ENCODE results near the gene MRPL58.

Gene MRPL58

GRCh38 chr17:75047398-75048098 is 35.1 kb downstream of the MRPL58 start:
- DNase-seq (ENCODE audit: low spot score) = peak; percentile 19

DNA sequence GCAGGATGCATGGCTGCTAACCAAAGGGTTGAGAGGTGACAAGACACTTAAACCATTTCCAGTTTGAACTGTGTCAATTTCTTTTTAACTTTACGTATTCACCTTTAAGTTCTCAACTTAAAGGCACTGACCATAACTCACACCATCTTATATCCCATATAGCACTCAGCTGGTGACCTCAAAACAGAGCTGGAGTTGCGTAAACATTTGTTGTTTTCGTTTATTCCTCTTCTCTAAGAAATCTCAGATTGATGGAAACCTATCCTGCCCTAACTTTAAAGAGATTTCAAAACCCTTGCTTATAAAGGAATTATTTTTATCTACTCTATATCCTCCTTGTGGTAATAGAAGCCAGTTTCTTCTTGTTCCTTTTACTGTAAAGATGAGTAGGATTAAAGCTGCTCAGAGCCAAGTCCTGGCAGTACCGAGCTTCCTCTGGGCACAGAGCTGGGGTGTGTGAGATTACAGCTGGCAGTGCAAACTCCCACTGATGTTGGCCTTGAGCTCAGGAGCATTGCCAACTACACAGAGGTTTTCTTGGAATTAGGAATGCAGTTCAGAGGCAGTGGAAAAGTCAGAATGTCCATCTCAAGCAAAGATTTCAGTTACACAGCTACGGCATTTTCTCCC is 35.9 kb downstream of the MRPL58 start:
- DNase-seq (ENCODE audit: low spot score) = peak; percentile 31

- DNase-seq (ENCODE audit: low spot score) = no peak
Measured at GRCh38 chr17:75049057-75049456, 36.6 kb downstream of the MRPL58 start.

GRCh38 chr17:75049706-75050105 is 37.2 kb downstream of the MRPL58 start:
- DNase-seq (ENCODE audit: low spot score) = no peak

- no peak for DNase-seq (ENCODE audit: low spot score)
Measured at GRCh38 chr17:75051941-75052340, 39.5 kb downstream of the MRPL58 start.

DNA sequence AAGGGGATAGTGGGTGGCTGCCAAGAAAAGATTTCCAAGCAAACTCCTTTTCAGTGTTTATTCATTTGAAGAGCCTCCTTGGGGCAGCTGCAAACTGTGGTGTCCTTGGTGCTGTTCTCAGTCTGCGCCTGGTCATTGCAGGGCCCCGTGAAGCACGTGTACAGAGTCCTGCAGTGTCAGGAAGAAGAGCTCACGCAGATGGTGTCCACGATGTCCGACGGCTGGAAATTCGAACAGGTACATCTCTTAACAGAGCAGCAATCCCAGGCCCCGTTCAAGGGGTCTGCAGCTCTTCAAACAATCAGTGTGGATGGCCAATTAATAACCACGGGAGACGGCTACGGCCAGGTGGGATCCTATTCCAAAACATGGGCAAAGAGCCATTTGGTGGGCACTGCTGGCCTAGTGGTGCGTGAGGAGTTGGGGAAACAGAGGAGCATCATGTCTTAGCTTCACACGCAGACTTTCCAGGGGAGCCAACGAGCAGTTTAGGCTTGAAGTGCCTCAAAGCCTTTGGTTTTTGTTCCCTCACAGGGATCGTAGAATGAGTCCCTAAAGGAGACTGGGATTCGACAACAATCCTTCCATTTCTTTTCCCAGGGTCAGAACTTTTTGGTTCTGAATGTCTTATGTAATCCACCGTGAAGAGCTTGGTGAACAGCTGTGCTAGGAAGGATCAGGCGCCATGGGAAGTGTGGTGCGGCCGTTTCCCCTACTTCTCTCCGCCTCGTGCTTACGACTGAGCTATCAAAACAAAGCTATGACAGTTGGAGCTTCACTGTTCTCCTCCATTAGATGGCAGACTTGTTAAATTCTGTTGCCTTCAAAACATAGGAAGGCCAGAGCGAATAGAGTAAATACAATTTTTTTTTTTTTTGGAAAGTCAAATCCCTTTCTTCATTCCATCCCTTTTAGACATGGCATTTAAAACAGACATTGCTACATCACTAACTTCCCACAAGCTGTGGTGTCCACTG is 47.2 kb downstream of the MRPL58 start:
- DNase-seq (ENCODE audit: low spot score) = peak; percentile 83

DNA sequence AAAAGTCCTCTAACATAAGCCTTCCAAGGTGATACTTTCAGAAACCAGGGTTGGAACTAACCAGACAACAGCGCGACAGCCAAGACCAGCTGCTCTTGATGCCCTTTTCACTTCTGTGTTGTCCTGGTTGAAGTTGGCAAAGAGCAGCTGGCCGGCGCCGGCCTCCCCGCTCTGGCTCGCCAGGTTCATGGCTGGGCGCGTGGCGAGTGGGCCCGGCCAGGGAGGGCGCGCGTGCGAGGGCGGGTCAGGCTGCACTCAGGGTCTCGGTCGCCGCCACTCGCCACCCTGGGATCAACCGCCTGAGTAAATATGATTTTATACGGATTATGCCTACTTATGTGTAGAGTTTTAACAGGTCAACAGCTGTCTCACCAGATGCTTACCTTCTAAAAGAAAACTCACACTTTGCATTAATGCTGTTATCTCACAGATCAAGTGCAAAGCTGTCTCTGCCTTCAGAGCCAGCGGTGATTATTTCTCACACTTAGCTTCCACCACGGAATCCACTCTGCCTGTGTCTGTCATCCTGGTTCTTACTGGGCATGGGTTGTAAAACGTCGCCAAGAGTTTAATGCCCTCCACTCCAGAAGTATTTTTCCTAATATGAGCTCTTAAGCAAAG is 48.1 kb downstream of the MRPL58 start:
- peak; percentile 5 for DNase-seq (ENCODE audit: low spot score)

DNA sequence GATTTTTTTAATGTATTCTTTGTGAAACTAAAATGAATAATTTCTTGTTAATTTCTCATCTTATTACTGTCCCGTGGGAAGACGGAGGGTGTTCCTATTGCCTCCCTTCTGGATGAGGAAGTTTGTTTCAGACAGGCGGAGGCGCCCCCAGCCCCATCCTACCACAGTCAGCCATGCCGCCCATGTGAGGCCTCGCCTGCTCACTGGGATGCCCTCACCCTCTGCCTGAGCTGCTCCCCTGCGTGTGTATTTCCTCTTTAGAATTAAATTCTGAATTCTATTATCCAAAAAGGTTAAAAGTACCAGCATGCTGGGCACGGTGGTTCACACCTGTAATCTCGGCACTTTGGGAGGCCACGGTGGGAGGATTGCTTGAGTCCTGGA is 48.6 kb downstream of the MRPL58 start:
- no peak for DNase-seq (ENCODE audit: low spot score)

- peak; percentile 9 for DNase-seq (ENCODE audit: low spot score)
Measured at GRCh38 chr17:75061618-75062017, 49.1 kb downstream of the MRPL58 start.

DNA sequence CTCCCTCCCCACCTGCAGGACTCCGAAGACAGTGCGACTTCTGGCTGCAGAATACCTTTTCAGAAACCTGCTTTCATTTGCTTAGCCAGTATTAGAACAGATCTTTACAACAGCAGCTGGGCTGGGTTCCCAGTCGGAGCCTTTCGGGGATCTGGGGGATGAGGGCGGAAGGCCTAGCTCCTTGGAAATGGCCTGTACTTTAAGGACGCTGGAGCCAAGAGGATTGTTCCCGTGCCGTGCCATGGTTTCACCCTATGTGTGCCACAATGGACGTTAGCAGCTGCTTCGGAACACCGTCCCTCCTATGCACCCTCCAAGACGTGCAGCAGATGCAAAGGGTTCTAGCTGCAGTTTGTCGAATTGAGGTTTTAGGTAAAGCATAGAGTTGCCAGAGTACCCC is 50.7 kb downstream of the MRPL58 start:
- DNase-seq (ENCODE audit: low spot score) = no peak

DNA sequence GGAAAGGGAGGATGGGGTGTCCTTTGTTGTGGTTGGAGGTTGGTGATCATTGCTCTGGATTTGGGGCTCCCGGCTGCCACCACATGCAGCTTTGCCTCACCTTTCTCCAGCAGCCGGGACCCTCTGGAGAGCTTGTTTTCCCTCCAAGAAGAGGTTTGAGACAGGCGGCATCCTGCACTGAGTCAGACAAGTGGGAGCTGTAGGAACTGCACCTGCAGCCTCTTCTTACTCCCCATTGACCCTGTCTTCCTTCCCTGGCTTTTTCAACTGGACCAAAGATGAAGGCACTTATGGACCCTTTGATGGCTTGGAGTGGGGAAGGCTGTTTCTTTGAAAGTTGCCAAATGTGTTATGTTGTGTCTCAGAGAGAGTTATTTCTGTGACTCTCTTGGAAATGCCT is 51.2 kb downstream of the MRPL58 start:
- DNase-seq (ENCODE audit: low spot score) = no peak

GRCh38 chr17:75064040-75064439 is 51.6 kb downstream of the MRPL58 start:
- DNase-seq (ENCODE audit: low spot score) = no peak

DNA sequence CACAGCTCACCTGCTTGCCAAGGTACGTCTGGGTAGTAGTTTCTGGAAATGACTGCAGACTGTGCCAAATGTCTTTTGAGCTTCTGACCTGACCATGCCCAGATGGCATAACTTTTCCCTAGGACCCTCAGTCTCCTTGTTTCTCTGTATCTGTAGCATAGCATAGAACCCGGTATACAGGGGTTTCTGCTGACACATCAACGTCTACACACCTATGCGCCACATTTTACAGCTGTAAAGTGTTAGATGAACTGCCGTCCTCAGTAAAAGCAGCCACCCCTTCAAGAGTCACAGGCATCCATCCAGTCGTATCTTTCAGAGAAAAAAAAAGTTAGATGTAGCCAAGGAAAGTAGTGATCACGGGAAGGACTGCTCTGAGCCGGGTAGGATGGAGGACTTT is 52.0 kb downstream of the MRPL58 start:
- DNase-seq (ENCODE audit: low spot score) = no peak

- DNase-seq (ENCODE audit: low spot score) = no peak
Measured at GRCh38 chr17:75064867-75065561, 52.5 kb downstream of the MRPL58 start.

GRCh38 chr17:75065562-75066151 is 53.2 kb downstream of the MRPL58 start:
- no peak for DNase-seq (ENCODE audit: low spot score)

DNA sequence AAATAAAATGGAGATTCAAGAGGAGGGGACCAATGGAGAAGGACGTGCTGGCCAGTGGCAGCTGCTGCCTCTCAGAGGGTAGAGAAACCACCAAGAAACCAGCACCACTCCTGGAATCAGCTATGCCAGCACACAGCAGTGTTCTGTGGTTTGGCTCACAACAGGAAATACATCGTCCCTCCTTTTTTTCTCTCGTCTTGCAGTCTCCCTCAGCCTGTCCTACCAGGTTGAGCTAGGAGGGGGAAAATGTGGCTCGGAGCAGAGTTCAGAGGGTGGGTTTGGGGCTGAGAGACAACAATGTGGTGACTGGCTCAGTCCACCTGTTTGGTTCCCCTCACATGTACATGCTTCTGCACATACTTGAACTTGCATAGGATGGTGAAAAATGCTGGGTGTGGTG is 55.4 kb downstream of the MRPL58 start:
- no peak for DNase-seq (ENCODE audit: low spot score)

GRCh38 chr17:75068750-75069149 is 56.3 kb downstream of the MRPL58 start:
- DNase-seq (ENCODE audit: low spot score) = no peak

DNA sequence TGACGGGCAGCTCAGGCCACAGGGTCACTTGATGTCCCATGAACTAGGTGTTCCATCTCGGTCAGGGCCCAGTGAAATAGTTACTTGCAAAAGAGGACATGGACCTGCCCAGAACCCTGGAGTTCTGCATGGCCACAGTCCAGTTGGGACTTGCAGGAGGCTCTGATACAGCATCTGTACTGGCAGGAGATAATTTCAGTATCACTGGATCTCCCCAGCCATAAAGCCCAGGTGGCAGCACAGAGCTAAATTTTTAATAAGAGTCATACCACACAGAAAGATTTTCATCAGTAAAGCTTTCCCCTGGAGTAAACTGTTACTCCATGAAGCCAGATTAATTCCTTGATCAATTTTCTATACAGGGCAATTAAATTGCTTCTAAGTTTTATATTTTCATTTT is 57.3 kb downstream of the MRPL58 start:
- DNase-seq (ENCODE audit: low spot score) = peak; percentile 61

Data from AG08396 (cell line).